NCI-H1417 treated with DMSO at 0.1 percent for 48 hours (cell line): ENCODE data around the gene ZNF548.

Experiments used
- DNase-seq: peaks from one replicate; lab custom pipeline; 2025; lab: John Stamatoyannopoulos, UW

ZNF548 gene

GRCh38 chr19:57398868-57399267, 9.2 kb downstream of the ZNF548 start:
- no peak for DNase-seq

- no peak for DNase-seq
These were observed 14.3 kb downstream of the ZNF548 start for GRCh38 chr19:57403737-57404563.

GRCh38 chr19:57406516-57407123, 17.0 kb downstream of the ZNF548 start:
- no peak for DNase-seq

GRCh38 chr19:57410877-57411671, 21.4 kb downstream of the ZNF548 start, which contains the start of gene ZNF17:
TSS of gene ZNF17 (plus strand) at chr19:57411161. CDS start at chr19:57413616, 2,455 bp downstream.
- DNase-seq, result peak; percentile 15

GRCh38 chr19:57419439-57419838, 29.8 kb downstream of the ZNF548 start:
- DNase-seq, result no peak

- DNase-seq, result no peak
These were observed 31.4 kb downstream of the ZNF548 start for GRCh38 chr19:57421037-57421436.

DNA sequence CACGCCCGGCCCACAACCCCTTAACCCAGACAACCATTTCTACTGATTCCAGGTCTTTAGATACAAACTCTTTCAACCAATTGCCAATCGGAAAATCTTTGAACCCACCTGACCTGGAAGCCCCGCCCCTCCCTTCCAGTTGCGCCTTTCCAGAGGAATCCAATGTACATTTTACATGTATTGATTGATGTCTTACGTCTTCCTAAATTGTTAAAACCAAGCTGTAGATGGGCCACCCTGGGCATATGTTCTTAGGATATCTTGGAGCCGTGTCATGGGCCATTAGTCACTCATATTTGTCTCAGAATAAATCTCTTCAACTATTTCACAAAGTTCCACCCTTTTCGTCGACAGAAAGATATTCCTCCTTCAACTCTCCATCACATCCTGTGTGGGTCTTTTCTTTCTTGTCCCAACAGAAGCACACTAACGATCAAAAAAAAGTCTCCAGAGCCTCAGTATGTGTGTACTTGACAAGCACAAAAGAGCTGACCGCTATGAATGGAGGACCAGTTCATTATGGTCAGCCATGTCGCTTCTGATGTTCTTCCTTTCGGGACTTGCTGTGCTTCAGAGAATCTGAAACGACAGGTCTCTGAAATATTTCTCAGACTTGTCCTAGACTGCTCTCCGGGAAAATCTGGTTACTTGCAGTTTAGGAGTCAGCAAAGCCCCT, 44.9 kb downstream of the ZNF548 start:
- DNase-seq, result no peak

GRCh38 chr19:57435062-57435978, 45.7 kb downstream of the ZNF548 start, which contains the start of gene ZNF749:
TSS of gene ZNF749 (plus strand) at chr19:57435325. CDS start at chr19:57435579, 254 bp downstream.
- DNase-seq, result peak; percentile 92

GRCh38 chr19:57436417-57436816, 46.8 kb downstream of the ZNF548 start:
- DNase-seq, result no peak

DNA sequence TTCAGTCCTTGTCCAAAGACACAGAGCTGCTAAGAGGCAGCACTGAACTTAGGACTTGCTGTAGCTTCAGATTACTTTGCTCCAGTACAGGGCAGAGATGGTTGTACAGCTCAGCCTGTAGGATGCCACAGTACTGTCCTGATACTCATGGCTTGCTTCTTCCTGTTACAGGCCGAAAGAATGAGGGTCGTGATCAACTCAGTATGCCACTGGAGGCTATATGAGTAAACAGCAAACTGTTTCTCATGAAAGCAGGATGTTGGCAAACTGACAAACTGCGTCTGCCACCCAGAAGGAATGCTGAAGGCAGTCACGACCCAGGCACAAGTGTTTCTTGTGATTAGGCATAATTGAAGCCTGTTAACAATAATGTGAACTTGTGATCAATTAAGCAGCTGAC, 48.3 kb downstream of the ZNF548 start:
- DNase-seq, result no peak

DNA sequence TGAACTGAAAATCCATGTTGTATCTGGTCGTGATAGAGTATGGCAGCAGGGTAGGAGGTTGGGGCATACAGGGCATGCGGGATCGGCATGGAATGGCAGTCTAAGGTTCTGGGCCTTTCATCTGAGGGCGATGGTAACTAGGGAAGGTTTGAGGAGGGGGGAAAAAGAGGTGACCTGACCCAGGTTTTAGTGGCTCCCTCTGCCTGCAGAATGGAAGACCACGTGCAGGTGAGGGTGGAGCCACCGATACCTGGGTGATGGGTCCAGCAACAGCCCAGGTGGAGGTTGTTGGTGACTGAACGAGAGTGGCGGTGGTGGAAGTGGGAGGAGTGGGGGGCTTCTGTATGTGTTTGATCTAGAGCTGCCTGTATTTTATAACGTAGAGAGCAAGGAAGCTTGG, 49.3 kb downstream of the ZNF548 start:
- no peak for DNase-seq

DNA sequence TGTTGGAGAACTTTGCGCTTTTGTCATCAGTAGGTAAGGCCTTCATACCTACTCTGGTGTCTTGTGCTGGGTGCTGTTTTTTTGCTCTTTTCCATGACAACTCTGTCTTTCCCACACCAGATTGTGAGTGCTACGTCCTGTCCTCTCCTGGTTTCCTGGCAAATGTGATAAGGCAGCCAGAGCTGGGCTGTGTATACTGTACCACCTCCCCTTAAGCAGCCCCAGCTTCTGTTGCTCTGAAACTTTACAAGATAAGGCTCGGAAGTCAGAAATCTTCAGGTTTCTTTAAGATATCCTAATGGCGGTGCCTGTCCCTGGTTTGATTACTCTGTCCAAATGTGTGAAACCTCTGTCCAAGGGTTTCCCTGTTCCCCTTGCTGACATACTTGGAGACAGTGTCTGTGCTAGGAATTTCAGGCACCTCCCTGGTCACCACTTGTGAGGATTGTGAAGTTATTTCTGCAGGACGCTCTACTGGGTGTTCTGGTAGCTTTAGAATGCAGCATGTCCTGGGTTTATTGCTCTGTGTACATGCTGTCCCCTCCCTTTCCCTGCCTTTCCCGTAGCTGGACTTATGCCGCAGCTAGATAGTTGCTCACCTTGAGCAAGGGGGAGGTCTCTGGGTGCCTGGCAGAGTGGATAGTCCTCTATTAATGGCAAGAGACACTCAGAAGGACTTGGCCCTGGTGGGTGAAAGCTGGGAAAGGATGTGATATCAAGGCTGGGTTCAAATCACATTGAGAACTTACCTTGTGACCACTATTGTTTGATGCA, 52.5 kb downstream of the ZNF548 start:
- no peak for DNase-seq

DNA sequence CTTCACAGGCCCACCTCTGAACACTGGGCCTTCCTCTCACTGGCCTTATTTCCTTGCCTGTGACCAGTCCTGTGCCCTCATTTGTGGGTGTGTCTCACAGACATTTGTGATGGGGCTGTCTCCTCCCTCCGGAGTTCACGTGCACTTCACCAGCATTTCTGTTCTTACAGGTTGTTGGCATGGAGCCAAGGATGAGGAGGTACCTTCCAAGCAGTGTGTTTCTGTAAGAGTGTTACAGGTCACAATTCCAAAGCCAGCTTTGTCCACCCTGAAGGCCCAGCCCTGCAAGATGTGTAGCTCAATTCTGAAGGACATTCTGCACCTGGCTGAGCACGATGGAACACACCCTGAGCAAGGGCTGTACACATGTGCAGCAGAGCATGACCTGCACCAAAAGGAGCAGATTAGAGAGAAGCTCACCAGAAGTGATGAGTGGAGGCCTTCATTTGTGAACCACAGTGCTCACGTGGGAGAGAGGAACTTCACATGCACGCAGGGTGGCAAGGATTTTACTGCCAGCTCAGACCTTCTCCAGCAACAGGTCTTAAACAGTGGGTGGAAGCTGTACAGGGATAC, 53.6 kb downstream of the ZNF548 start:
- DNase-seq, result no peak

- no peak for DNase-seq
These were observed 62.7 kb downstream of the ZNF548 start for GRCh38 chr19:57452307-57452706.
